Kidney (tissue), 14 donors: ENCODE measurements around the gene UBE3C. TPM values are rescaled to one million over a fixed set of nuclear protein-coding genes. Genes with fewer than 3 reads are reported as not detected.

Experiments used
- DNase-seq, 5 donors: peaks; one replicate each; pipeline ENCODE4 v3.0.0-alpha.2; 2013 to 2020
- FAIRE-seq: peaks from 2 replicates; lab custom pipeline; 2012; peaks lifted over from hg19 to GRCh38; lab: Jason Lieb, UNC
- H3K27ac ChIP-seq, 2 donors: one replicate each; pipeline ENCODE4 v1.7.0; 2013; ENCODE audit warnings: low read depth in 2 of 2, low read length in 2 of 2, inconsistent platforms in 1 of 2
- H3K27me3 ChIP-seq: one replicate; pipeline ENCODE4 v1.7.1; 2013; ENCODE audit warnings: low read length, inconsistent platforms; ENCODE audit not compliant: control insufficient read depth, insufficient read depth
- H3K36me3 ChIP-seq, 3 donors: one replicate each; pipeline versions ENCODE4 v1.7.0 to v1.7.1; 2013; ENCODE audit warnings: low read length in 3 of 3, control low read depth in 1 of 3, inconsistent platforms in 1 of 3; ENCODE audit not compliant: insufficient read depth in 3 of 3, control insufficient read depth in 2 of 3
- H3K4me1 ChIP-seq, 3 donors: one replicate each; pipeline versions ENCODE4 v1.7.0 to v1.7.1; 2013; ENCODE audit warnings: low read length in 3 of 3, inconsistent platforms in 1 of 3, low read depth in 1 of 3; ENCODE audit not compliant: control insufficient read depth in 2 of 3, insufficient read depth in 2 of 3
- H3K4me3 ChIP-seq, 3 donors: one replicate each; pipeline versions ENCODE4 v1.7.0 to v1.8.1; 2013; ENCODE audit warnings: low read length in 3 of 3, control low read depth in 1 of 3, inconsistent platforms in 1 of 3
- H3K9ac ChIP-seq, 3 donors: one replicate each; pipeline versions ENCODE4 v1.7.0 to v1.7.1; 2013; ENCODE audit warnings: low read length in 3 of 3, control low read depth in 1 of 3, inconsistent platforms in 1 of 3
- H3K9me3 ChIP-seq, 3 donors: one replicate each; pipeline versions ENCODE4 v1.7.0 to v1.7.1; 2013; ENCODE audit warnings: low read length in 3 of 3, control low read depth in 1 of 3, inconsistent platforms in 1 of 3; ENCODE audit not compliant: control insufficient read depth in 2 of 3, insufficient read depth in 1 of 3
- intact Hi-C: fragments of 100-400 bp; cut with DNase I; formaldehyde crosslinking; loops from one replicate; pipeline ENCODE4 v1.11.1; 2022
- polyA plus RNA-seq: library from polyadenylated mRNA; stranded (reverse); fragments of 350-450 nt; fragmentation: Illumina TruSeq; extraction: RNeasy Lipid Tissue Mini Kit (QIAGEN cat#74804); gene quantifications from one replicate; pipeline ENCODE4 v1.2.3, GENCODE V29; 2014; ENCODE audit warnings: low read depth, low replicate concordance; ENCODE audit not compliant: insufficient read depth
- total RNA-seq: library from RNA; stranded (reverse); fragmentation: NEBNext Ultra II Directional; extraction: Animal tissue kit (Norgen Biotek cat#: 25700); gene quantifications from one replicate; pipeline ENCODE4 v1.2.1, GENCODE V29; 2021
- TF ChIP-seq, protein P1 (sequence below): IDR thresholded peaks from 3 replicates; pipeline ENCODE4 v1.5.1; 2012; ENCODE audit warnings: mild to moderate bottlenecking, moderate library complexity, borderline replicate concordance; ENCODE audit not compliant: insufficient read depth; ENCODE audit errors: extremely low read depth
- donor health status: control.
- donor health status: control.
- donor health status: control.
- donor health status: control.
- donor health status: control.
- donor health status: DM: yes; HTN: yes; CAD: no.
- donor health status: Normal renal cell carcinoma (clear cell type).

Gene UBE3C
- total and polyA plus RNA-seq, 2 donors from 2014 or later, result 20.9 to 58.5 TPM

- H3K27me3 ChIP-seq, result no peaks in the 10 kb centered on the region
- no peaks in the 10 kb centered on the region for H3K36me3 ChIP-seq
- H3K9me3 ChIP-seq, result no peaks in the 10 kb centered on the region
- DNase-seq, result no peak
- H3K9ac ChIP-seq, result no peak overlapping the region
- H3K4me3 ChIP-seq, result no peak overlapping the region
- TF ChIP-seq, protein P1, sequence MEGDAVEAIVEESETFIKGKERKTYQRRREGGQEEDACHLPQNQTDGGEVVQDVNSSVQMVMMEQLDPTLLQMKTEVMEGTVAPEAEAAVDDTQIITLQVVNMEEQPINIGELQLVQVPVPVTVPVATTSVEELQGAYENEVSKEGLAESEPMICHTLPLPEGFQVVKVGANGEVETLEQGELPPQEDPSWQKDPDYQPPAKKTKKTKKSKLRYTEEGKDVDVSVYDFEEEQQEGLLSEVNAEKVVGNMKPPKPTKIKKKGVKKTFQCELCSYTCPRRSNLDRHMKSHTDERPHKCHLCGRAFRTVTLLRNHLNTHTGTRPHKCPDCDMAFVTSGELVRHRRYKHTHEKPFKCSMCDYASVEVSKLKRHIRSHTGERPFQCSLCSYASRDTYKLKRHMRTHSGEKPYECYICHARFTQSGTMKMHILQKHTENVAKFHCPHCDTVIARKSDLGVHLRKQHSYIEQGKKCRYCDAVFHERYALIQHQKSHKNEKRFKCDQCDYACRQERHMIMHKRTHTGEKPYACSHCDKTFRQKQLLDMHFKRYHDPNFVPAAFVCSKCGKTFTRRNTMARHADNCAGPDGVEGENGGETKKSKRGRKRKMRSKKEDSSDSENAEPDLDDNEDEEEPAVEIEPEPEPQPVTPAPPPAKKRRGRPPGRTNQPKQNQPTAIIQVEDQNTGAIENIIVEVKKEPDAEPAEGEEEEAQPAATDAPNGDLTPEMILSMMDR, result no peak
- H3K27ac ChIP-seq, result no peak overlapping the region
- no peaks in the 10 kb centered on the region for H3K4me1 ChIP-seq
- intact Hi-C loops, result no loop called here
- FAIRE-seq, result no peak
Measured at GRCh38 chr7:157309988-157310668, 171.4 kb downstream of the UBE3C start.

DNA sequence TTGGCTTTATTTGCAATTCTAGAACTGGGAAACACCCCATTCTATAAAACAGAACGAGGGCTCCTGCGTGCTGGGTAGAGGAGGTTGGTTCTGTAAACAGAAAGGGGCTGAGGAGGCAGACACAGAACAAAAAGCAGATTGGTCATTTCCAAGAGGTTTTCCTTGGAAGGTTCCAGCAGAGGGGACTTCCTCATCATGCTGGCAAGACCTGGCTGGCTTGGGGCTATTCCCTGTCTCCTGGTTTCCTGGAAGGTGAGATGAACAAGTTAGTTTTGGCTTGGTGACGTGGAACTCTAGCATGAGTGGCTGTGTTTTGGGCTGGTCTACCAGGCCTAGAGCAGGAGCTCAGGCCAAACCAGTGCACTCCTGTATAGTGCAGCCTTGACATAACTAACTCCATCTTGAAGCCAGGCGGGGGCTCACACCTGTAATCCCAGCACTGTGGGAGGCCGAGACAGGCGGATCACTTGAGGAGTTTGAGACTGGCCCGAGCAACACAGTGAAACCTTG is 172.0 kb downstream of the UBE3C start:
- no peaks in the 10 kb centered on the region for H3K27me3 ChIP-seq
- no peak overlapping the region for H3K27ac ChIP-seq
- H3K9ac ChIP-seq, result no peak overlapping the region
- no peaks in the 10 kb centered on the region for H3K9me3 ChIP-seq
- H3K4me1 ChIP-seq, result no peaks in the 10 kb centered on the region
- no peaks in the 10 kb centered on the region for H3K36me3 ChIP-seq
- no peak overlapping the region for H3K4me3 ChIP-seq
- TF ChIP-seq, protein P1, result no peak
- DNase-seq (no peak), FAIRE-seq (no peak)
- intact Hi-C loops, result no loop called here

DNA sequence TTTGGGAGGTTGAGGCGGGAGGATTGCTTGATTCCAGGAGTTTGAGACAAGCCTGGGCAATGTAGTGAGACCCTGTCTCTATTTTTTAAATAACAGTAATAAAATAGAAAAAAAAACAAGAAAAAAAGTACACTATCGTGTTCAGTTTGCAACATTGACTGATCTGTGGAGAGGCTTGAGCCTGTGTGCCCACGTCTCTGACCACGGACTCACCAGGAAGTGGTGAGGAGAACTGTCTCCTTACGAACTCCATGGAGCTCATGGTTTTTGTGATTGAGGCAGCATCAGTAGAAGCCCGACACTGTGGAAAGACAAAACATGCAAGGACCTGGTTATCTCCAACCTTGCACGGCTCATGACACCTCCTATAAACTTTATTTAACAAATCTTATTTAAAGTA is 174.2 kb downstream of the UBE3C start:
- Histone ChIP-seq H3K9ac (no peak overlapping the region), H3K27ac (no peak overlapping the region), H3K9me3 (no peaks in the 10 kb centered on the region), H3K27me3 (no peaks in the 10 kb centered on the region), H3K4me3 (no peak overlapping the region), H3K4me1 (no peaks in the 10 kb centered on the region), H3K36me3 (no peaks in the 10 kb centered on the region)
- FAIRE-seq, result no peak
- intact Hi-C loops, result no loop called here
- TF ChIP-seq, protein P1, result no peak
- no peak for DNase-seq
